ENCODE data around the gene CAPN3. TPM values are rescaled to one million over a fixed set of nuclear protein-coding genes. Genes with fewer than 3 reads are reported as not detected.

Gene CAPN3
- total RNA-seq, 1 donor from 2014 or later = 1.8 TPM

- TF ChIP-seq CTCF (IDR thresholded peaks at IDR 0.05; ENCODE audit: partially characterized antibody, unreplicated experiment) = no peak
- Mint-ChIP-seq H3K27ac (ENCODE audit: unreplicated experiment) (no peak overlapping the region), H3K4me1 (ENCODE audit: low read depth, unreplicated experiment) (no peaks in the 10 kb centered on the region), H3K27me3 (ENCODE audit: unreplicated experiment) (no peaks in the 10 kb centered on the region), H3K36me3 (ENCODE audit: unreplicated experiment) (peaks cover 4% of the 10 kb centered on the region), H3K9me3 (ENCODE audit: unreplicated experiment) (no peaks in the 10 kb centered on the region), H3K4me3 (ENCODE audit: unreplicated experiment) (no peak overlapping the region)
- DNase-seq = no peak
These were observed 14.5 kb upstream of the CAPN3 start for GRCh38 chr15:42344763-42345162.

- H3K27me3 Mint-ChIP-seq (ENCODE audit: unreplicated experiment) = no peaks in the 10 kb centered on the region
- no peak for DNase-seq
- peaks cover 4% of the 10 kb centered on the region for H3K36me3 Mint-ChIP-seq (ENCODE audit: unreplicated experiment)
- H3K4me3 Mint-ChIP-seq (ENCODE audit: unreplicated experiment) = no peak overlapping the region
- no peaks in the 10 kb centered on the region for H3K9me3 Mint-ChIP-seq (ENCODE audit: unreplicated experiment)
- H3K4me1 Mint-ChIP-seq (ENCODE audit: low read depth, unreplicated experiment) = no peaks in the 10 kb centered on the region
- TF ChIP-seq CTCF (IDR thresholded peaks at IDR 0.05; ENCODE audit: partially characterized antibody, unreplicated experiment) = no peak
- H3K27ac Mint-ChIP-seq (ENCODE audit: unreplicated experiment) = no peak overlapping the region
These were observed 13.8 kb upstream of the CAPN3 start for GRCh38 chr15:42345504-42345903.

GRCh38 chr15:42348083-42348482, 11.2 kb upstream of the CAPN3 start:
- Mint-ChIP-seq H3K9me3 (ENCODE audit: unreplicated experiment) (no peaks in the 10 kb centered on the region), H3K4me3 (ENCODE audit: unreplicated experiment) (no peak overlapping the region), H3K4me1 (ENCODE audit: low read depth, unreplicated experiment) (no peaks in the 10 kb centered on the region), H3K27ac (ENCODE audit: unreplicated experiment) (no peak overlapping the region), H3K27me3 (ENCODE audit: unreplicated experiment) (no peaks in the 10 kb centered on the region), H3K36me3 (ENCODE audit: unreplicated experiment) (peaks cover 4% of the 10 kb centered on the region)
- no peak for DNase-seq
- no peak for TF ChIP-seq CTCF (IDR thresholded peaks at IDR 0.05; ENCODE audit: partially characterized antibody, unreplicated experiment)

GRCh38 chr15:42349186-42349585, 10.1 kb upstream of the CAPN3 start:
- Mint-ChIP-seq H3K27ac (ENCODE audit: unreplicated experiment) (no peak overlapping the region), H3K4me3 (ENCODE audit: unreplicated experiment) (no peak overlapping the region), H3K4me1 (ENCODE audit: low read depth, unreplicated experiment) (no peaks in the 10 kb centered on the region), H3K36me3 (ENCODE audit: unreplicated experiment) (no peaks in the 10 kb centered on the region), H3K9me3 (ENCODE audit: unreplicated experiment) (no peaks in the 10 kb centered on the region), H3K27me3 (ENCODE audit: unreplicated experiment) (no peaks in the 10 kb centered on the region)
- TF ChIP-seq CTCF (IDR thresholded peaks at IDR 0.05; ENCODE audit: partially characterized antibody, unreplicated experiment) = no peak
- no peak for DNase-seq

- no peak for TF ChIP-seq CTCF (IDR thresholded peaks at IDR 0.05; ENCODE audit: partially characterized antibody, unreplicated experiment)
- Mint-ChIP-seq H3K27me3 (ENCODE audit: unreplicated experiment) (no peaks in the 10 kb centered on the region), H3K9me3 (ENCODE audit: unreplicated experiment) (no peaks in the 10 kb centered on the region), H3K36me3 (ENCODE audit: unreplicated experiment) (no peaks in the 10 kb centered on the region), H3K27ac (ENCODE audit: unreplicated experiment) (no peak overlapping the region), H3K4me1 (ENCODE audit: low read depth, unreplicated experiment) (peaks cover 6% of the 10 kb centered on the region), H3K4me3 (ENCODE audit: unreplicated experiment) (no peak overlapping the region)
- no peak for DNase-seq
These were observed 6.9 kb upstream of the CAPN3 start for GRCh38 chr15:42352401-42352800.

All from glutamatergic neuron (in vitro differentiated cells).